HG02642 (cell line): ENCODE data around the gene CMTM3.
"Not testable (repeated sequence)": the region's sequence is repeated elsewhere in the genome, so short reads cannot be mapped to it uniquely, and the experiment has no call there.

ENCODE experiments used
- ATAC-seq: cut with Tn5 transposase; IDR thresholded peaks from one replicate; pipeline ENCODE4 v1.9.1; 2021; ENCODE audit warnings: mild to moderate bottlenecking; ENCODE audit not compliant: unreplicated experiment, poor library complexity

Gene CMTM3

GRCh38 chr16:66629856-66630255, 25.4 kb downstream of the CMTM3 start:
- ATAC-seq, result no peak

GRCh38 chr16:66630561-66631260, 26.2 kb downstream of the CMTM3 start:
- ATAC-seq, result not testable (repeated sequence)

DNA sequence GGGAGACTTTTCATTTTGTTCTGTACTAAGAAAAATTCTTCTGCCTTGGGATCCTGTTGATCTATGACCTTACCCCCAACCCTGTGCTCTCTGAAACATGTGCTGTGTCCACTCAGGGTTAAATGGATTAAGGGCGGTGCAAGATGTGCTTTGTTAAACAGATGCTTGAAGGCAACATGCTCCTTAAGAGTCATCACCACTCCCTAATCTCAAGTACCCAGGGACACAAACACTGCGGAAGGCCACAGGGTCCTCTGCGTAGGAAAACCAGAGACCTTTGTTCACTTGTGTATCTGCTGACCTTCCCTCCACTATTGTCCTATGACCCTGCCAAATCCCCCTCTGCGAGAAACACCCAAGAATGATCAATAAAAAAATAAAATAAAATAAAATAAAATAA, 27.1 kb downstream of the CMTM3 start:
- ATAC-seq, result not testable (repeated sequence)

DNA sequence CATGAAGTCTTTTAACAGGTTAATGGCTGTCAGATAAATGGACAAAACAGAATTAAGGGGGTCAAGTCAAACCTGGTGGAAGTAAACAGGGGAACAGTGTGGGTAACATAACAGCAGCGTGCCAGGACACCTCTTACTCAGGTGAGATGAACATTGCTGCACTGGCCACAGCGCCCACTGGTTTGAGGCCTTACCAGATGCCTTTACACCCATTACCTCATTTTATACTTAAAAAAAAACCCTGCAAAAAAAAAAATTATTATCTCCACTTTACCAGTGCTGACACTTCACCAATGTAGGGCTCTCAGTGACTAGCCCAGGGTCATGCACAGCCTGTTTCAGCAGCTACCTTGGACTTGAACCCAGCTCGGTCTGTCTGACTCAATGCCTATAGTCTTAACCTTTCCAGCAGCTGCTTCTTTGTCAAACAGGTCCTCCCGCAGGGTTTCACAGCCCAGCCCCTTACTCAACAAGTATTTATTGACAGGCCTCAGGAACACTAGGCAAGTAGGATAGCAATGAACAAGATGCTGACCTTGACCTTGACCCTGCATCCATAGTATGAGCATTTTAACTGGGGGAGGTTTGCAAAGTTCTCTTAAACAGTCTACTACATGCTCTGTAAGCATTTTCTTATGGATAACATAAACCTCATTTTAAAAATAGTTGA, 30.2 kb downstream of the CMTM3 start:
- ATAC-seq, result no peak

DNA sequence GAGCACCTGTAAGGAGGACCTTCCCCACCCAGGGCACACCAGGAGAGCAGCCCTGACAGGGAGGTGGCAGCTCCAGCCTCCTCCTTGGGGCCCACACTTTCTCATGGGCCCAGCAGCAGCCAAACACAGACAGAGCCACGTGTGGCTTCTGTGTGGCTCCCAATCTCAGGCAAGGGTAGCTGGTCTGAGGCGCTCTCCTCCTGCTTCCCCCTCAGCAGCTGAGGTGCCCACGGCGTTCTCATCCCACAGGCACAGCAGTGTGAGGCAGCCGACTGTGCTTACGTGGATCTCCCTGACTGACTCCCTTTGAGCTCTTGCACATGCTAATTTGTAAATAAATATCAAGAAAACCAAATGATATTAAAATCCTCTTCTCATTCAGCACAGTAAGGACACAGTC, 30.9 kb downstream of the CMTM3 start:
- ATAC-seq, result no peak

GRCh38 chr16:66636199-66636598, 31.7 kb downstream of the CMTM3 start:
- no peak for ATAC-seq

- ATAC-seq, result no peak
These were observed 33.3 kb downstream of the CMTM3 start for GRCh38 chr16:66637806-66638205.

DNA sequence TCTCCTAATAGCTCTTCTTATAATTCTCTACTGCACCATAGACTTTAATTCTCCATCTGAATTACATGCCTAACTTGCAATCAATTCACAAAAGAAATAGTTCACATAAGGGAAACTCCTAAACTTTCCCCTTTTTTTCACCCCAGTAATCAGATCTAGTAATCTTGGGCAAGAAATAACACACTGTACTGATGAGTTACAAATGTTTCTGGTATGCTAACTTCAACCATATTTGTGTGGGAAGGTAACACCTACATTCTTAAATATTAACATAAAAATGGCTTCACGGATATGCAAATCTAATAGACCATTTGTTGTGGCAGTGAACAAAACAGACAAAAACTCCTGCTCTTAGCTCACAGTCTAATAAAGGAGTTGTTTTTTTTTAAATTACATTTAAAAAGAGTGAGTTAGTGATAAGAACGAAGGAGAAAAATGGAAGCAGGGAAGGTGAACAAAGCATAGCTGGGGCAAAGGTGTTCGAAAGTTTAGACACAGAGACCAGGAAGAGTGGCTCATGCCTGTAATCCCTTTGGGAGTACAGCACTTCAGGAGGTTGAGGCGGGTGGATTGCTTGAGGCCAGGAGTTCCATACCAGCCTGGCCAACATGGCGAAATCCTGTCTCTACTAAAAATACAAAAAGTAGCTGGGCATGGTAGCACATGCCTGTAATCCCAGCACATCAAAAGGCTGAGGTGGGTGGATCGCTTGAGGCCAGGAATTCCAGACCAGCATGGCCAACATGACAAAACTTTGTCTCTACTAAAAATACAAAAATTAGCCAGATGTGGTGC, 34.8 kb downstream of the CMTM3 start:
- no peak for ATAC-seq

- no peak for ATAC-seq
These were observed 36.3 kb downstream of the CMTM3 start for GRCh38 chr16:66640724-66641314.

DNA sequence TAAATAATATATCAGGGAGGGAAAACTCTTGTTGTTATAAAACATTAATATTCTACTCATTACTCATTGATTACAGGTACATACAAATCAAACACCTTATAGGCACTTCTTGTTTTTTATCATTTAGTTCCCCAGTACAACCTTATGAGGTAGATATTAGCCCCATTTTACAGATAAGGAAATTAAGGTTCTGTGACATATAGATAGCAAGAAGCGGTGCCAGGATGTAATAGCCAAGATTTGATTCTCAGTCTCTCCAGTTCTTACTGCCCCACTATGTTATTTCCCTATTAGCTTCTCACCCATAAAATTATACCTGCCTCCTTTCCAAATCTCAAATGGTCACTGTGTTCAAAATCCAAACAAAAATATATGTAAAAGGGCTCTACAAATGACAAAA, 36.9 kb downstream of the CMTM3 start:
- ATAC-seq, result no peak

DNA sequence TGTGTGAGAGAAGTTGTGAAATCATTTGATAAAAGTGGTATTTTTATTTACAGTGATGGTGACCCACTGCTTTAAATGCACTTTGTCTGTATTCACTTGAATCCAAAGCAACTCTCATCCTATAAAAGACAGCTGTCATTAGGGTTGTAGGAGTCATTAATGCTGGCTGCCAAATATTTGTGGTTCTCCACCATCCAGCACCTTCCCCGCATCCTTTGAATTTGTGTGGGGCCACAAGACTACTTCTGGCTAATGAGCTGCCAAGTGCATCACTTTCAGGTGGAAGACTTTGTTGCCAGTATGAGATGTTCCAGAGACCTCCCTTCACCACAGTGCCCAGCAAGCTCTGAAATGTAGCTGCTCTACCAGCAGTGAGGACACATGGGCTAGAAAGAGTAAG, 43.4 kb downstream of the CMTM3 start:
- no peak for ATAC-seq

DNA sequence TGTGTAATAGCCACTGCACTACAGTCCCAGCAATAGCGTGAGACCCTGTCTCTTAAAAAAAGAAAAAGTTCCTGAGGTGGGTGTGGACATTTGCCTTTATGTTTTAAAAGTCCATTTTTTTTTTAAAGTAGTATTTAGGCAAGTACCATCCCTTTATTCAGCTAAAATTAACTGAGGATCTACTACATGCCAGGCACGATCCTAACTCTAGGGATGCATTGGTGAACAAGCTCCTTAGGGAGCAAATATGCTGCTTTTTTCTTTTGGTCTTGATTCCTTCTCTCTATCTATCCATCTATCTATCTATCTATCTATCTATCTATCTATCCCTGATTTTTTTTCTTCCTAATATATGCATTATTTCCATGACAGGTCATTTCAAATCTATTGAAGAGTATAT, 44.7 kb downstream of the CMTM3 start:
- ATAC-seq, result no peak

GRCh38 chr16:66649636-66650205, 45.2 kb downstream of the CMTM3 start:
- no peak for ATAC-seq

- ATAC-seq, result peak; percentile 89
These were observed 46.4 kb downstream of the CMTM3 start for GRCh38 chr16:66650707-66651473.

GRCh38 chr16:66651474-66651765, 46.9 kb downstream of the CMTM3 start:
- no peak for ATAC-seq

GRCh38 chr16:66651965-66652364, 47.5 kb downstream of the CMTM3 start:
- no peak for ATAC-seq

GRCh38 chr16:66652661-66653360, 48.3 kb downstream of the CMTM3 start:
- ATAC-seq, result no peak

DNA sequence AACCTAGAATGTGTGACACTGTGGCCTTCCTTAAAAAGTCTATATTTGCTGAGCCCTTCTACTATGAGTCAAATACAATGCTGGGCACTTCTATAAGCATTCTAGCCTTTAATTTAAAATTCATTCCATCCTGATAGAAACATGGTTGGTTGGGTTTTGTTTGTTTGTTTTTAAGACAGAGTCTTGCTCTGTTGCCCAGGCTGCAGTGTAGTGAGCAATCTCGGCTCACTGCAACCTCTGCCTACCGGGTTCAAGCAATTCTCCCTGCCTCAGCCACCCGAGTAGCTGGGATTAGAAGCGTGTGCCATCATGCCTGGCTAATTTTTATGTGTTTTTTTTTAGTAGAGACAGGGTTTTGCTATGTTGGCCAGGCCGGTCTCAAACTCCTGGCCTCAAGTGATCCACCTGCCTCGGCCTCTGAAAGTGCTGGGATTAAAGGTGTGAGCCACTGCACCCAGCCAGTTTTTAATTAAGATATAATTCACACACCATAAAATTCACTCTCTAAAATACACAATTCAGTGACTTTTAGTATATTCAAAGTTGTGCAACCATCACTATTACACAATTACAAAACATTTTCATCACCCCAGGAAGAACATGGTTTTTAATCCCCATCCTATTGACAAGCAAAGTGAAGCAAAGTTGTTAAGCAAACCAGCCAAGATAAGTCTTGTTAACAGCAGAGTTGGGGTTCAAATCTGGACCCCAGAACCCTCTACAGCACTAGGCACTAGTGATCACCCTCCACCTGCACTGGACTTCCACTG, 49.3 kb downstream of the CMTM3 start:
- no peak for ATAC-seq

DNA sequence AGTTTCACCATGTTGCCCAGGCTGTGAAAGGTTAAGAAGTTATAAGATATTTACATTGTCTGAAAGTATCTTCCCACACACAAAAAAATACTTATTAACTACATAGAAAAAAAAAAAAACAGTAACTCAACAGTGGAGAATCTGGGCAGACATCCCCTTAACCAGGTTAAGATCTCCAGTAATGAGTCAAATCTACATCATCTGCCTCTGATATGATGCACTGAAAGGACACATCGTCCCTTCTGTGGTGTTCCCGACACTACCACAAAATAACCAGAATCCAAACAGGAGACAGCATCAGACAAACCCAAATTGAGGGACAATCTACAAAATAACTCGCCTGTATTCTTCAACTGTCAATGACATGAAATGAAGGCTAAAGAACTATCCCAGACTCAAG, 52.0 kb downstream of the CMTM3 start:
- no peak for ATAC-seq
